AG04450 (cell line): ENCODE results near the gene RABL3. TPM values are rescaled to one million over a fixed set of nuclear protein-coding genes. Genes with fewer than 3 reads are reported as not detected.

Source experiments
- CTCF ChIA-PET: fragments of 300-600, 350-600 bp; formaldehyde crosslinking; extraction: SDS; loops from one replicate; lab custom pipeline; 2022; ENCODE audit warnings: antibody characterized with exemption, inconsistent platforms; lab: Charles Lee
- POLR2A ChIA-PET: fragments of 350-600 bp; formaldehyde crosslinking; extraction: SDS; loops from one replicate; lab custom pipeline; 2021; ENCODE audit warnings: antibody characterized with exemption, inconsistent platforms; lab: Yijun Ruan, JAX
- DNase-seq: peaks from one replicate; pipeline ENCODE4 v3.0.0-alpha.2; 2011; ENCODE audit warnings: low read depth, low spot score
- H3K27ac ChIP-seq: one replicate; pipeline ENCODE4 v1.5.1; 2012; ENCODE audit warnings: low read depth, low read length, control low read depth
- H3K27me3 ChIP-seq: one replicate; pipeline ENCODE4 v1.6.0; 2012; ENCODE audit warnings: low read length; ENCODE audit not compliant: control insufficient read depth, insufficient read depth
- H3K4me3 ChIP-seq: 2 replicates; pipeline ENCODE4 v1.5.1; 2011; ENCODE audit warnings: mild to moderate bottlenecking, low read depth, low read length, control low read depth
- H3K9me3 ChIP-seq: 2 replicates; pipeline ENCODE4 v1.5.1; 2012; ENCODE audit warnings: low read length; ENCODE audit not compliant: control insufficient read depth, insufficient read depth
- polyA plus RNA-seq: library from polyadenylated mRNA; depleted of rRNA; stranded (reverse); fragments of >200 nt; gene quantifications from 2 replicates; pipeline ENCODE4 v1.2.3, GENCODE V29; 2011
- TF ChIP-seq, protein P1 (sequence below): IDR thresholded peaks from 2 replicates; pipeline ENCODE4 v1.5.1; 2011; ENCODE audit warnings: low read depth, low read length, control low read depth, inconsistent platforms

Gene RABL3
- polyA plus RNA-seq, 1 experiment: 9.3 TPM

DNA sequence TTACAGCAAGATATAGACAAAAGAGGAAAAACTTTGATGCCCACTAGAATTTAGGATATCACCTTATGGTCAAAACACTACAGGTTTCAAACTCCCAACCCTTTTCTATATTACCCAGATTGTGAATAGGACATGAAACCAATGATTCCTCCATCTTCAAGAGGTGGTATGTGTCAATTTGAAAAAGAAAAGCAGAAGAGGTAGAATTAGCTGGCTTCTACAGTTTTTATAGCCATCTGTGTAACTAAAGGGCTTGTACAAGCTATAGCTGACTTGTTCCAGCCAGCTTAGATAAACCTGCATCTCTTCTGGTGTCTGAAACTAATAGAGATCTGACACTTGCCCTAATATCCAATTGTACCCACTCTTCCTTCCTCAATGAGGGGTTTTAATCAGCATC lies 35.4 kb downstream of the RABL3 start:
- DNase-seq: no peak
- POLR2A ChIA-PET: interaction anchor here (0.6 to 1.1 kb wide), 2 partner anchors 111 to 840 kb away, joined by 3 read pairs; partner anchors contain the start of gene NDUFB4
- no peak overlapping the region for H3K27ac ChIP-seq
- no peak overlapping the region for H3K4me3 ChIP-seq
- CTCF ChIA-PET: interaction anchor here (0.5 to 1.1 kb wide), 2 partner anchors 11 to 139 kb away, joined by 3 to 4 read pairs; no protein-coding TSS in a partner anchor
- no peaks in the 10 kb centered on the region for H3K9me3 ChIP-seq
- no peaks in the 10 kb centered on the region for H3K27me3 ChIP-seq
- TF ChIP-seq, protein P1, sequence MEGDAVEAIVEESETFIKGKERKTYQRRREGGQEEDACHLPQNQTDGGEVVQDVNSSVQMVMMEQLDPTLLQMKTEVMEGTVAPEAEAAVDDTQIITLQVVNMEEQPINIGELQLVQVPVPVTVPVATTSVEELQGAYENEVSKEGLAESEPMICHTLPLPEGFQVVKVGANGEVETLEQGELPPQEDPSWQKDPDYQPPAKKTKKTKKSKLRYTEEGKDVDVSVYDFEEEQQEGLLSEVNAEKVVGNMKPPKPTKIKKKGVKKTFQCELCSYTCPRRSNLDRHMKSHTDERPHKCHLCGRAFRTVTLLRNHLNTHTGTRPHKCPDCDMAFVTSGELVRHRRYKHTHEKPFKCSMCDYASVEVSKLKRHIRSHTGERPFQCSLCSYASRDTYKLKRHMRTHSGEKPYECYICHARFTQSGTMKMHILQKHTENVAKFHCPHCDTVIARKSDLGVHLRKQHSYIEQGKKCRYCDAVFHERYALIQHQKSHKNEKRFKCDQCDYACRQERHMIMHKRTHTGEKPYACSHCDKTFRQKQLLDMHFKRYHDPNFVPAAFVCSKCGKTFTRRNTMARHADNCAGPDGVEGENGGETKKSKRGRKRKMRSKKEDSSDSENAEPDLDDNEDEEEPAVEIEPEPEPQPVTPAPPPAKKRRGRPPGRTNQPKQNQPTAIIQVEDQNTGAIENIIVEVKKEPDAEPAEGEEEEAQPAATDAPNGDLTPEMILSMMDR: no peak

DNA sequence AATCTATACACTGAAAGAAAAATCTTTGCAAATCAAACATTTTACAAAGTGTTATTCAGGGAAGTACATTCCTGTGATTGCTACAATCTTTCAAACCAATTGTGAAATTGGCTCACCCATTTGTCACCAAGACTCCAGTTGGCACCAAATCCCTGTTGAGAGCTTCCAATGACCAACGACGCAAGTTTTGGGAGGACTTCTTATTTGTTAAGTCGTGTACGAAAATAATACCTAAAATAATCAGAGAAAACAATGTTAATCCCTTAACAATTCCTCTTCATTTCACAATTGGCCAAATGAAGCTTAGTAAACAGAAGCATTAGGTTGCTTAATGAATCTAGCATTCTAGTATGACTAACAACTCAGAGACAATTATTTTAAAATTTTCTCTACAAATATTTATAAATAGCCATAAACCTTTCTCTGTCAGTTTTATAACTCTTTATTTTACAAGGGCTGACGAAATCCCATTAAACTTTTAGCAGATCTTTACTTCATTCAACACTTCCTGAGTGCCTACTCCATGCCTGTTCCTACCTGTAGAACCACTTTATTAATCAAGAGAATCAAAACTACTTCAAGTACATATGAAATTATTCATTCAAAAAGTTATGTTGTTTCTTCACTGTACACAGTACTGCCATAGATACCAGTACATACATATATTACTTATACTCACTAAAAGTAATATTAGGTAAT lies 36.3 kb downstream of the RABL3 start:
- H3K27ac ChIP-seq: no peak overlapping the region
- H3K4me3 ChIP-seq: no peak overlapping the region
- ChIA-PET POLR2A (interaction anchor here (1.1 kb wide), 1 partner anchor 110 kb away, joined by 3 read pairs; the partner anchor contains the start of gene NDUFB4), CTCF (interaction anchor here (0.9 to 1.1 kb wide), 2 partner anchors 89 to 138 kb away, joined by 3 to 4 read pairs; no protein-coding TSS in a partner anchor)
- TF ChIP-seq, protein P1: no peak
- H3K9me3 ChIP-seq: no peaks in the 10 kb centered on the region
- no peak for DNase-seq
- H3K27me3 ChIP-seq: no peaks in the 10 kb centered on the region

DNA sequence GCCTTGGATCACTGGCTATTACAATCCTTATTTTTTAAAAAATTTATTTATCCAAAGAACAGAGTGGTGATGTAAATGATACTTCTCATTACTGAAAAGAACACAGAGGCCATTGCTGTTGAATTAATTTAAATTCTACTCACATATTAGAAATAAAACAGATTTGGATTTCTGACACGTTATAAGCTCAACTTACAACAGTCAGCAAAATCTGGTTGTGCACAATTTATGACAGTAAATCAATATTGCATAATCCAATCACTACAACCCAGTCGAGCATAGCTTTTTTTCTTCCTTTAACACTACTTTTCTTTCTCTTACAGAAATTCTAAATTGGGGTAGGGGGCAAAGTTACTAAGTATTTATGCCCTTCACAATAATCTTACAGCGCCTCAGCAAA lies 43.0 kb downstream of the RABL3 start:
- Histone ChIP-seq H3K4me3 (no peak overlapping the region), H3K27ac (no peak overlapping the region), H3K27me3 (no peaks in the 10 kb centered on the region), H3K9me3 (no peaks in the 10 kb centered on the region)
- POLR2A ChIA-PET: no interaction called here
- TF ChIP-seq, protein P1: no peak
- no peak for DNase-seq
- CTCF ChIA-PET: interaction anchor here (0.7 kb wide), 2 partner anchors 34 to 140 kb away, joined by 3 read pairs; no protein-coding TSS in a partner anchor

DNA sequence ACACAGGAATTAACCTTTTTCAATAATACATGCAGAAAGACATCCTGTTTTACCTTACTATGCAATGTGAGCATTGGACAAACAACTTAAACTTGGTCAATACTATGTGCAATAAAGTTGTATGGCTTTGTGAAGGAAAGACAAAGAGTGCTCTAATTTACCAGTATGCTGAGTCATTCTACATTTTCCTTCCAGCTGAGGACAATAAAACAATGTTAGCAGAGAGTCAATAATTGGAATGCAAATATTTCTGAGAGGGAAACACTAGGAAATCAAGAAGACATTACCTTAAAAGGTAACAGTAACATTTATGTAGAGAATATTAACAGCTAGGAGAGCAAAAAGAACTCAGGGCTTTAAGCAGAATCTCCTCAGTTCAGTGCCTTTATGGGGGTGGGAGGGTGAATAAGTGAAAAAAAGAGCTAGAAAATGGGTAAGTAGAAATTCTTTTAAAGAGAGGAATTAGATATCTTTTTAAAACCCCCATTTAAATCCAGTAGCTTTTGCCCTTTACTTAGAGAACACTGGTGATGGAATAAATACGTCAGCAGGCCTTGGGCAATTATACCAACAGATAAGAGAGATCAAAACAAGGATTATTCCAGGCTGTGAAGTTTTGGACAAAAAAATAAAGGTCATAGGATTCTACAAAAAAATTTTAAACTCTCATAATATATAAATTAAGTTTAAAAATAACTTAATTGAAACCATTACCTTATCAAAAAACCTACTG lies 48.7 kb downstream of the RABL3 start:
- DNase-seq: peak; percentile 48
- CTCF ChIA-PET: interaction anchor here (1.0 to 2.8 kb wide), 4 partner anchors 9 to 135 kb away, joined by 3 to 11 read pairs (median 6); no protein-coding TSS in a partner anchor
- TF ChIP-seq, protein P1: no peak
- Histone ChIP-seq H3K9me3 (no peaks in the 10 kb centered on the region), H3K27me3 (no peaks in the 10 kb centered on the region), H3K4me3 (no peak overlapping the region), H3K27ac (peak overlapping the region; percentile 42)
- POLR2A ChIA-PET: interaction anchor here (0.6 to 2.3 kb wide), 4 partner anchors 15 to 243 kb away, joined by 3 to 8 read pairs (median 4); partner anchors contain the start of genes FSTL1, GTF2E1 and RABL3
